PC-9 (cell line): Measurements from ENCODE around the gene NEK8. TPM values are rescaled to one million over a fixed set of nuclear protein-coding genes. Genes with fewer than 3 reads are reported as not detected.

Experiments
- BruUV-seq: library from RNA; stranded (reverse); fragments of 400-500 nt; replicated peaks from 2 replicates; lab custom pipeline; 2021; lab: Mats Ljungman, UMichigan
- CTCF ChIA-PET: fragments of 300-600 bp; sonication (Branson Sonifier 250); formaldehyde crosslinking; loops from one replicate; lab custom pipeline; 2022; ENCODE audit warnings: antibody characterized with exemption; lab: Charles Lee
- POLR2A ChIA-PET: fragments of 300-600 bp; sonication (Branson Sonifier 250); formaldehyde crosslinking; loops from one replicate; lab custom pipeline; 2022; ENCODE audit warnings: antibody characterized with exemption; ENCODE audit not compliant: unreplicated experiment; lab: Charles Lee
- DNase-seq, 2 experiments: peaks; one replicate each; pipeline versions ENCODE4 v3.0.0 to v3.0.0-alpha.2; 2015 to 2022; ENCODE audit warnings: mixed read lengths in 1 of 2
- H2AFZ ChIP-seq: fragments of 200-600 bp; sonication (generic); 2 replicates; pipeline ENCODE4 v1.8.1; 2017; ENCODE audit warnings: antibody characterized with exemption
- H3F3A ChIP-seq: fragments of 200-600 bp; sonication (generic); 2 replicates; pipeline ENCODE4 v1.8.1; 2017; ENCODE audit warnings: antibody characterized with exemption, mild to moderate bottlenecking, low read depth; ENCODE audit not compliant: insufficient read depth
- H3K27ac ChIP-seq: fragments of 200-600 bp; sonication (generic); 2 replicates; pipeline ENCODE4 v1.6.1; 2016; ENCODE audit warnings: mixed run types
- H3K27me3 ChIP-seq: fragments of 200-600 bp; sonication (generic); 2 replicates; pipeline ENCODE4 v1.6.1; 2016; ENCODE audit warnings: low read depth, mixed run types; ENCODE audit not compliant: insufficient read depth
- H3K36me3 ChIP-seq: fragments of 200-600 bp; sonication (generic); 2 replicates; pipeline ENCODE4 v1.6.1; 2016; ENCODE audit warnings: low read depth, mixed run types
- H3K4me1 ChIP-seq: fragments of 200-600 bp; sonication (generic); replicated peaks from 2 replicates; pipeline ENCODE4 v1.6.1; 2016; ENCODE audit warnings: mixed run types; ENCODE audit not compliant: insufficient read depth
- H3K4me2 ChIP-seq: fragments of 200-600 bp; sonication (generic); 2 replicates; pipeline ENCODE4 v1.6.1; 2017; ENCODE audit warnings: mixed run types
- H3K4me3 ChIP-seq: fragments of 200-600 bp; sonication (generic); 2 replicates; pipeline ENCODE4 v1.6.1; 2016; ENCODE audit warnings: mixed run types
- H3K79me2 ChIP-seq: fragments of 200-600 bp; sonication (generic); 2 replicates; pipeline ENCODE4 v1.6.1; 2017; ENCODE audit warnings: low read depth, mixed run types
- H3K9me2 ChIP-seq: fragments of 200-600 bp; sonication (generic); 2 replicates; pipeline ENCODE4 v1.8.1; 2017; ENCODE audit warnings: mild to moderate bottlenecking; ENCODE audit not compliant: insufficient read depth
- H3K9me3 ChIP-seq: fragments of 200-600 bp; sonication (generic); 2 replicates; pipeline ENCODE4 v1.8.1; 2016; ENCODE audit warnings: low read depth; ENCODE audit not compliant: insufficient read depth
- H4K20me1 ChIP-seq: fragments of 200-600 bp; sonication (generic); 2 replicates; pipeline ENCODE4 v1.8.1; 2017; ENCODE audit not compliant: insufficient read depth
- CTCF ChIP-seq: fragments of 200-600 bp; sonication (generic); conservative IDR thresholded peaks from 2 replicates; pipeline ENCODE4 v1.6.1; 2017; ENCODE audit warnings: mixed run types, antibody characterized with exemption, mild to moderate bottlenecking, moderate library complexity
- EZH2 ChIP-seq: fragments of 200-600 bp; sonication (generic); IDR thresholded peaks from 2 replicates; pipeline ENCODE4 v1.8.0; 2017; ENCODE audit warnings: antibody characterized with exemption, low read depth
- intact Hi-C: fragments of 100-400 bp; cut with micrococcal nuclease; formaldehyde crosslinking; loops from one replicate; pipeline ENCODE4 v1.10.0; 2022; ENCODE audit not compliant: unreplicated experiment
- total RNA-seq: library from RNA; stranded (reverse); gene quantifications from 2 replicates; pipeline ENCODE4 v1.2.3, GENCODE V29; 2021

Gene NEK8
- total RNA-seq, 1 experiment from 2014 or later = 12.1 TPM

GRCh38 chr17:28749516-28750177, 21.1 kb downstream of the NEK8 start:
- POLR2A ChIA-PET = interaction anchor here (0.6 to 1.5 kb wide), 3 partner anchors 23 to 648 kb away, joined by 3 to 34 read pairs (median 3); partner anchors contain the start of genes RPL23A and TLCD1
- H3K79me2 ChIP-seq = peaks cover 56% of the 10 kb centered on the region

DNA sequence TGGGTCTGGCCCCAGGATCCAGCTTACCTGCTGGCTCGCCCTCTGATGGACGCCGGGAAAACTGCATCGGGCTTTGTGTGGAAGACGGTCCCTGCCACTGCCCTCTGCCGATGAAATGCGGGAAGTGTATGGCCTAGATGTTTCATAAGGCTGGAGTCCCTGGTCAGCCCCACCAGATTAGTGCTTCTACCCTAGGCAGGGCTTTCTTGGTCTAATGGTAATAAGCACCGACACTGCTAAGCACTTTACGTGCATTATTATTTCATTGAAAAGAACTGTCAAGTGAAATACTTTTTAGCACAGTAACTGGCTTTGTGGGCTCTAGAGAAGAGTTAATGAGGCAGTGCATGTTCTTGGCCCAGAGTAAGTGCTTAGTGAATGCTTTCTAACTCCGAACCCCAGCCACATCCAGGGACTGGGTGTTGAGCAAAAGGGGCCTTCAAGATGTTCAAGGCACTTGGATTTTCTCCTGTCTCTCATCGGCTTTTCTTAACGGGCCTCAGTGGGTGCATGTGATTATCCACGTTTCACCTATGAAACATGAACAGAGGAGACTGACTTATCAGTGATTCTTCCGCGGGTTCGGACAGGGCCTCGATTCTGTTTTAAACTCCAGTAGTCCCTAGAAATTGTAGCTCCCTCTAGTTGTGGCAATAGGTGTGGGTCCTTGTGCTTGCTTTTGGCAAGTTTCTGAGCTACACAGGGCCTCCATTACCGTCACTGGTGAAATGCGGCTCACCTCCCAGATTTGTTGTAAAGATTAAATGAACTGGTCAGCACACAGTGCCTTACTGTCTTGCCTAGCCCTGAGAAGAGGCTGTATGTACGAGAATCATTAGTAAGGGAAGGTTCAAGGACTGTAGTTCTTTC, 21.8 kb downstream of the NEK8 start:
- intact Hi-C loops = loop anchor here (1.0 to 5.0 kb wide), 2 partner anchors 23 to 103 kb away; partner anchors contain the start of gene BLTP2
- no peaks in the 10 kb centered on the region for H3K9me3 ChIP-seq
- peaks cover 43% of the 10 kb centered on the region for H3K4me1 ChIP-seq
- H3K36me3 ChIP-seq = peaks cover 24% of the 10 kb centered on the region
- peaks cover 82% of the 10 kb centered on the region for H3F3A ChIP-seq
- ChIA-PET CTCF (interaction anchor here (0.6 to 3.7 kb wide), 3 partner anchors 15 to 23 kb away, joined by 4 to 60 read pairs (median 6); partner anchors contain the start of genes NEK8 and TLCD1), POLR2A (interaction anchor here (0.6 to 1.5 kb wide), 3 partner anchors 24 to 649 kb away, joined by 3 to 34 read pairs (median 3); partner anchors contain the start of genes RPL23A and TLCD1)
- H3K27ac ChIP-seq = no peak overlapping the region
- H2AFZ ChIP-seq = no peak overlapping the region
- H3K27me3 ChIP-seq = no peaks in the 10 kb centered on the region
- peaks cover 48% of the 10 kb centered on the region for H3K79me2 ChIP-seq
- H3K4me3 ChIP-seq = no peak overlapping the region
- H4K20me1 ChIP-seq = peaks cover 56% of the 10 kb centered on the region
- BruUV-seq = no TSS peak
- TF ChIP-seq CTCF (peak; percentile 98), EZH2 (no peak)
- peak; percentile 76 to 91 for DNase-seq
- H3K9me2 ChIP-seq = no peaks in the 10 kb centered on the region
- peak overlapping the region; percentile 55; the same call in 1 of the 2 replicates for H3K4me2 ChIP-seq

More at GRCh38 chr17:28749516-28750177, 21.1 kb downstream of the NEK8 start:
- H3K4me3 ChIP-seq = no peak overlapping the region
- peaks cover 27% of the 10 kb centered on the region for H3K36me3 ChIP-seq
- peaks cover 85% of the 10 kb centered on the region for H3F3A ChIP-seq
- peaks cover 56% of the 10 kb centered on the region for H4K20me1 ChIP-seq
- CTCF ChIA-PET = interaction anchor here (0.6 to 3.7 kb wide), 3 partner anchors 14 to 23 kb away, joined by 4 to 60 read pairs (median 6); partner anchors contain the start of genes NEK8 and TLCD1
- no TSS peak for BruUV-seq
- no peaks in the 10 kb centered on the region for H3K9me3 ChIP-seq
- no peak for DNase-seq
- H3K4me1 ChIP-seq = peaks cover 43% of the 10 kb centered on the region
- no peaks in the 10 kb centered on the region for H3K9me2 ChIP-seq
- H2AFZ ChIP-seq = no peak overlapping the region
- H3K27me3 ChIP-seq = no peaks in the 10 kb centered on the region
- intact Hi-C loops = loop anchor here (1.0 to 5.0 kb wide), 3 partner anchors 22 to 203 kb away; partner anchors contain the start of genes BLTP2 and PHF12
- H3K4me2 ChIP-seq = peak overlapping the region; percentile 55
- H3K27ac ChIP-seq = peak overlapping the region; percentile 45
- TF ChIP-seq CTCF (no peak), EZH2 (no peak)
